Limb (tissue), 2 donors: ENCODE data around the gene BNC2.
"Not testable (repeated sequence)": the region's sequence is repeated elsewhere in the genome, so short reads cannot be mapped to it uniquely, and the experiment has no call there.

Experiments used
- DNase-seq, 2 donors: peaks; one replicate each; pipeline ENCODE4 v3.0.0-alpha.2; 2016; ENCODE audit errors: extremely low spot score in 2 of 2

BNC2 gene

GRCh38 chr9:16870596-16871335, at the start of gene BNC2:
Gene BNC2 (minus strand): TSS chr9:16870670. CDS start chr9:16870648, 22 bp downstream.
- DNase-seq, result peak; percentile 73 to 84

- no peak for DNase-seq
Measured at GRCh38 chr9:16918920-16919319, 48.5 kb upstream of the BNC2 start.

- no peak for DNase-seq
Measured at GRCh38 chr9:16915126-16915831, 44.8 kb upstream of the BNC2 start.

GRCh38 chr9:16912197-16912596, 41.7 kb upstream of the BNC2 start:
- no peak for DNase-seq

GRCh38 chr9:16908206-16908605, 37.7 kb upstream of the BNC2 start:
- not testable (repeated sequence) for DNase-seq

- no peak for DNase-seq
Measured at GRCh38 chr9:16904655-16905054, 34.2 kb upstream of the BNC2 start.

- no peak for DNase-seq
Measured at GRCh38 chr9:16901590-16901989, 31.1 kb upstream of the BNC2 start.

GRCh38 chr9:16899606-16900005, 29.1 kb upstream of the BNC2 start:
- no peak for DNase-seq

GRCh38 chr9:16898464-16898863, 28.0 kb upstream of the BNC2 start:
- no peak for DNase-seq

- DNase-seq, result no peak
Measured at GRCh38 chr9:16888594-16888993, 18.1 kb upstream of the BNC2 start.

- no peak for DNase-seq
Measured at GRCh38 chr9:16885931-16886330, 15.5 kb upstream of the BNC2 start.

GRCh38 chr9:16884952-16885513, 14.6 kb upstream of the BNC2 start:
- peak in 1 of 2 donors; percentile 5 for DNase-seq

GRCh38 chr9:16884373-16884772, 13.9 kb upstream of the BNC2 start:
- DNase-seq, result no peak

- no peak for DNase-seq
Measured at GRCh38 chr9:16883586-16883985, 13.1 kb upstream of the BNC2 start.

- not testable (repeated sequence) for DNase-seq
Measured at GRCh38 chr9:16882440-16882839, 12.0 kb upstream of the BNC2 start.

GRCh38 chr9:16879416-16879815, 8.9 kb upstream of the BNC2 start:
- no peak for DNase-seq

GRCh38 chr9:16877256-16877655, 6.8 kb upstream of the BNC2 start:
- DNase-seq, result no peak

- no peak for DNase-seq
Measured at GRCh38 chr9:16873126-16873802, 2.8 kb upstream of the BNC2 start.

GRCh38 chr9:16871336-16872151, 1.1 kb upstream of the BNC2 start:
- peak; percentile 48 to 76 for DNase-seq

- DNase-seq, result peak in 1 of 2 donors; percentile 72
Measured at GRCh38 chr9:16869882-16870595, 431 bp downstream of the BNC2 start.
